NCI-H526 (cell line): ENCODE results near the gene PCAT7.
"Not testable (repeated sequence)": the region's sequence is repeated elsewhere in the genome, so short reads cannot be mapped to it uniquely, and the experiment has no call there.

Experiments
- DNase-seq, 2 experiments: peaks; one replicate each; lab custom pipeline; 2025; lab: John Stamatoyannopoulos, UW

The PCAT7 gene

DNA sequence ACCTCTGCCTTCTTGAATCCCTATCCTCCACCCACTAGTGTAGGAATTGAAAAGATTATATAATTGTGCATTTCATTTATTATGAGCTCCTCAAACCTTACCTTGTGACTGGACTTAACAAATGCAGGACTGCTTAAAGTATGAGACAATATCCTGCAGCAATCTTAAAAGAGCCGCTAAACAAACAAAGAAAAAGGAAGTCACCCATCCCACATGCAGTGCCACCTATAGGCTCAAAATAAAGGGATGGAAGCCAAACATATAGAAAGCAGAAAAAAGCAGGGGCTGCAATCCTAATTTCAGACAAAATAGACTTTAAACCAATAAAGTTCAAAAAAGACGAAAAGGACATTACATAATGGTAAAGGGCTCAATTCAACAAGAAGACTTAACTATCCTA lies 8.7 kb downstream of the PCAT7 start:
- no peak for DNase-seq

DNA sequence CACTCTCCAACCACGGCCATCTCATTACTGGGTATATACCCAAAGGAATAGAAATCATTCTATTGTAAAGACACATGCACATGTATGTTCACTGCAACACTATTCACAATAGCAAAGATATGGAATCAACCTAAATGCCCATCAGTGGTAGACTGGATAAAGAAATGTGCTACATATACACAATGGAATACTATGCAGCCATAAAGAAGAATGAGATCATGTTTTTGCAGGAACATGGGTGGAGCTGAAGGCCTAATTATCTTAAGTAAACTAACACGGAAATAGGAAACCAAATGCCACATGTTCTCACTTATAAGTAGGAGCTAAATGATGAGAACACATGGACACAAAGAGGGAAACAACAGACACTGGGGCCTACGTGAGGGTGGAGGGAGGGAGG lies 9.4 kb downstream of the PCAT7 start:
- DNase-seq, result not testable (repeated sequence)

DNA sequence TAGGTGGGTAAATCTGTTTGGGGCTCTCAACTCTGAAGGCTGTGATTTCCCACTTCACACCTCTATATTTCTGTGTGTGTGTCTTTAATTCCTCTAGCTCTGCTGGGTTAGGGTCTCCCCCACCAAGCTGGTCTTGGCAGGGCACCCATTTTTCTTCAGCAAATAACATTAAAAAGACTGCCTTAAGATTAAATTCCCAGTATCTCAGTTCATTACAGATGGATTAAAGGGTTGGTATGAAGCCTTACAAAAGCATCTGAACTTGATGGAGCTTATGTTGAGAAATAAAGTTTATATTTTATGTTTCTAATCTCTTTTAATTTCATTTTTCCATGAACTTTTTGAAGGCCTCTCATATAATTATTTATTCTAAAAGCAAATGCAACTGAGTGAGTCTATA lies 11.7 kb downstream of the PCAT7 start:
- DNase-seq, result no peak

DNA sequence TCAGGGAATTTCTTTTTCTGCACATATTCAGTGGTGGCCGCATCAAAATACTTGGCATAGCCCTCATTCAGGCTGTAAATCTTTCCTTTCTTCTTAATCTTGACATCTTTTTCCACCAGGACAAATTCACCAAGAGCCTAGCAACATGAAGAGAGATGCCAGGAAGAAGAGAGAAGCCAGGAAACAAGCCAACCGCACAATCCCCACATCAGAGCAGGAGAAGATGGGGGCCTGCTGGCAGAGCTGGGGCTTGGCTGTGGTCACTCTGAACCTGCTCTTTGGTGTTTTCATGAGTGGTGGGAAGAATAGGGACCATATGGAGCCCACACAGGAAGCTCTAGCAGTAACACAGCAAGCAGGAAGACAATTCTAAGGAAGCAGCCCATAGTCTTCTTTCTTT lies 12.4 kb downstream of the PCAT7 start:
- DNase-seq, result no peak

DNA sequence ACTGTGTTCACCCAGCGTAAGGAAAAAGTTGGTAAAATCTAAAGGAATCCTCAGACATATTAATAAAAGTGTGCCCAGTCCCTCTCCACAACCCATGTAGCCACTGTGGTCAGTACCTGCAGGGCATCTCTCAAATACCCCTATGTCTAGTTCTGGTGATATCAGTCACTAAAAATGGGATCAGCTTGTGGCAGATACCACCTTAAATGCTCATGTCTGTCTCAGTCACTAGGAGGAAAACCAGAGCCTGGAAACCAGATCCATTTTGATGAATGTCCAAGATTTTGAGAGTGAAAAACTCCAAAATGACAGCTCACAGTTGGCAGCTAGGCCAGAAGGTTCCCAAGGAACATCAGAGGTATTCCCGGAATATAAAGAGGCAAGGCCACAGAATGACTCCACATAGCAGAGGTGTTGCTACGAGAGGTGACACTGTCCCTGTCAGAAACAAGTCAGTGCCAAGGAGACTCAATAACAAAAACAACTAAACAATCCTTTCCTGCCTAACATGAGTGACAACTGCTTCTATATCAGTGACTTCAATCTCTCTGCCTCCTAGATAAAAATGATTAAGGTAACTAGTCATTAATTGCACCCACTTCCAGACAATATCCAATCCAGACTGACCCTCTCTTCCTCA lies 13.5 kb downstream of the PCAT7 start:
- no peak for DNase-seq

DNA sequence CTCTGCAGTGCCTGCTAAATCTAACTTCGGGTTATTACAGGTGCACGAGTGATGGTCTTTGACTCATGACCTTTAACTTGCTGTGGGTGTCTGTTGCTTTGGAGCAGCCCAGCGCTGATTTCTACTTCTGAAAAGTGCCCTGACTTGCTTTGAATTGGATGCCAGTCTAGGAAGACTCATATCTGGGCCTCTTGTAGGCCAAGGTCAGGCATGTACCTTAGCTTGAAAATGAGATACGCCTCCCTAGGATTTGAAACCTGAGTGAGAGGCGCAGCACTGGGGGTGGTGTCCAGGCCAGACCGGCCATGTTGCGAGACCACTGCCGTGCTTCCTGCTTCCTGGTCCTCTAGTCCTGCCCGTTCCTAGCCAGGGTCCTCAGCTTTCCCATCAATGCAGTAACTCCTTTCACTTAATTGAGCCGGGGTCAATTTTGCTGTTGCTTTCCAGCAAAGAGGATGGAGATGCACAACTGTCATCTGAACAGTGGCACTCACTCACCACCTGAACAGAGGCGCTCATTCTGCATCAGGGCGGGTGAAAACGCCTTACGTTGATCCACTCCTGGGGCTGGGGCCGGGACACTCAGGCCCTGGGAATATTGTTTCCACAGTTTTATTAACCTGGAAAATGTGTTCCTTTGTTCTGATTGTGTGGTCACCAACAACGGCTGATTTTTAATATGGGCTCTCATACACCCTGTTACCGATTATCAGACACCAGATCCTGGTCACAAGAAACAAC lies 14.3 kb downstream of the PCAT7 start:
- DNase-seq, result no peak

DNA sequence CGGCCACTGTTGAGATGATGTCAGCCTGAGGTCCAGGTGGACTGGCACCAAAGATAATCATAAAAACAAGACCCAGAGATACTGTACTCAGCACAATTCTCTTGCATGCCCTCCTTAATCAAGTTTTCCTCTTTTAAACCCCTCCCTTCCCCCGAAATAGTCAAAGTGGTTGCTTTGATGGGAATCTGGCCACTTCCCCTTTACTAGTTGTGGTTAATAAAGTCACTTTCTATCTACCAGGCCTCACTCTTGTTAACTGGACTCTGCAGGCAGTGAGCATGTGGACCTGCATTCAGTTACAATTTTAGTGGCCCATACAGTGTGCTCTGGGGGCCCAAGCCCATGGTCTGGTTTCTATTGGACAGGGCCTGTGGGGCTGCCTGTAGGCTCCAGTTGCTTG lies 21.2 kb downstream of the PCAT7 start:
- DNase-seq, result no peak

- no peak for DNase-seq
Observed at GRCh38 chr9:94577036-94577435, 22.2 kb downstream of the PCAT7 start.

GRCh38 chr9:94577571-94577970 lies 22.7 kb downstream of the PCAT7 start:
- DNase-seq, result no peak

GRCh38 chr9:94581728-94582127 lies 26.8 kb downstream of the PCAT7 start:
- no peak for DNase-seq

- DNase-seq, result no peak
Observed at GRCh38 chr9:94584555-94584954, 29.7 kb downstream of the PCAT7 start.

DNA sequence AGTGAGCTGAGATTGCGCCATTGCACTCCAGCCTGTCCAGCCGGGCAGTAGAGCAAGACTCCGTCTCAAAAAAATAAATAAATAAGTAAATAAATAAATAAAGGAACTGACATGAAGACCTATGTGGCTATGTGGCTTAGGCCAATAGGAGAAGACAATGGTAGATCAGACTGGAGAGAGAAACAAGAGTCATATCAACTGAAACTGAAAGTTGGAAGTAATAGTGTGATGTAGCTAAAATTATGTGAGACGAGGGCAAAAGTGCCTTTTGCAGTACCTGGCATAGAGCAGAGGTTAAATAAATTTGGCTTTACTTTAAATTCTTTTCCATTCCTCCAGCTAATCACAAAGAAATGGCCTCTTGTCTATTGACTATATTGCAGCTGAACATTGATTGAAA lies 31.4 kb downstream of the PCAT7 start:
- DNase-seq, result no peak

DNA sequence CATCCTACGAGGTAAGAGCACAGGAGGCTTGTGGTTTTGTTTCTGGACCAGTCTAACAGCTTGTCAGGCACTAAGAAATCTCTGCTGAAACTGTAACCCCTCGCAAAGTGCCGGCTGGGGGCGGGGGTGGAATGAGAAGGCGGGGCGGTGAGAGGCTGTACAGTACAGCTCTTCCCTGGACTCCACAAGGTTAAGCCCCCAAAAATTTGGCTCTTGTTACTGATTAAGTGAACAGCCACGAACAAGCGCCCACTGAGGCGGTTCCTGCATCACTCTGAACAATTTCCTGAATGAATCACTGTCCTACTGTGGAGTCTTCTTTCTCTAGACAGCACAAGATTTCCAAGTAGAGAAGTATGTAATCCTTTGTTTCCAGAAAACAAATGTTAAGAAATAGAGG lies 31.9 kb downstream of the PCAT7 start:
- DNase-seq, result no peak

DNA sequence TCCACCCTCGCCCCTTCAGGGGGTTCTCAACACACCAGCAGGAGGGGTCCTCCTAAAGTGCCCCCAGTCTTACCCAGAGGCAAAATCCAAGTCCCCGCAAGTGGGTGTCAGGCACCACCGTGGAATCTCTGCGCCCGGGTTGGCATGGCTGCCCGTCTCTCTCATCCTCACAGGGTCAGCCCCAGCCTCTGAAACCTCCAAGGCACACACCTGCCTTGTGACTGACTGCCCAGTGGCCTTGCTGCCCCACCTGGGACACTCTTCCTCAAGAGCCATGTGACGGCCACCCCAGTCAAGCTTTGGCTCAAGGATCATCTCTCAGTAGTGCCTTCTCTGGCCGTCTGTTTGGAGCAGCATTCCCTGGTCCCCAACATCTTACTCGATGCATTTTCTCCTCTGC lies 33.8 kb downstream of the PCAT7 start:
- no peak for DNase-seq

DNA sequence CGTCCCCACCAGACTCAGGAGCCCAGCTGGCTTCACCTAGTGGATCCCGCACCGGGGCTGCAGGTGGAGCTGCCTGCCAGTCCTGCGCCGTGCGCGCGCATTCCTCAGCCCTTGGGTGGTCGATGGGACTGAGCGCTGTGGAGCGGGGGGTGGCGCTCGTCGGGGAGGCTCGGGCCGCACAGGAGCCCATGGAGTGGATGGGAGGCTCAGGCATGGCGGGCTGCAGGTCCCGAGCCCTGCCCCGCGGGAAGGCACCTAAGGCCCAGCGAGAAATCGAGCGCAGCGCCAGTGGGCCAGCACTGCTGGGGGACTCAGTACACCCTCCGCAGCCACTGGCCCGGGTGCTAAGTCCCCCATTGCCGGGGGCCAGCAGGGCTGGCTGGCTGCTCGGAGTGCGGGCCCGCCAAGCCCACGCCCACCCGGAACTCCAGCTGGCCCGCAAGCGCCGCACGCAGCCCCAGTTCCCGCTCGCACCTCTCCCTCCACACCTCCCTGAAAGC lies 36.2 kb downstream of the PCAT7 start:
- DNase-seq, result not testable (repeated sequence)

- no peak for DNase-seq
Observed at GRCh38 chr9:94591876-94592275, 37.0 kb downstream of the PCAT7 start.

GRCh38 chr9:94592683-94593082 lies 37.8 kb downstream of the PCAT7 start:
- not testable (repeated sequence) for DNase-seq

DNA sequence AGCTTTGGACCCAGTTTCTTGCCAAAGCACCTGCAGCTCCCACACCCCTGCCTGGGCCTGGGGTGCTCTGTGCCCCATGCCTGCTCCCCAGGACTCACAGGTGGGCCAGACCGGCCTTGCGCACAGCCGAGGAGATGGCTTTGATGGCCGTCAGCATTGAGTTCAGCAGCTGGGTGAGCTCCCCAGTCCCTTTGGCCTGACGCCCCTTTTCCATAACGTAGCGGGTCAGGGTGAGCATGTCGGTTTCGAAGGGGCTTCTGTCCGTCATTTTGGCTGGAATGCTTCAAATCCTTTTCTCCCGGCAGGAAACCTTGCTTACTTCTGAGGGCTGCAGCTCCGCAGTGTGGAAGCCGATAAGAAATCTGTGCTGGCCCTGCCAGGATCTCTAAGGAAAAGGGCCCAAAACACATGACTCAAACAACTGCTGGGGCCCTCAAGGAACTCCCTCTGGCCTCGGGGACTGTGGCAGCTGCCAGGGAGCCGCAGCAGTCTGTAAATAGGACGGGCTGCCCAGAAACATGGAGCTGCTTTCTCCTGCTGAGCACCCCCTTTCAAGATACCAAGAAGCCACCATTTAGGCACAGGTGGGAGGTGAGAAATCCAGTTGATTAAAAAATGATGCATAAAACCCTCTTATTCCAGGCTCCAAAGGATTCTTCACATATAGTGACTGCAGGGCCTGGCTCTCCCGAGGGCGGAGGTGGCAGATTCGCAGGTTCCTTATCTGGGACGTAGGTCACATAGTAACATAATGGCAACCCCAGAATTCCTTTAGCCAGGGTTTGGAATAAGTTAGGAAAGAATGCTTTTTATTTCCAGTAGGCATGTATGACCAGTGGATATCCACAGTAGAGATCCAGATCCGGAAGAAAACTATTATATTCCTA lies 38.8 kb downstream of the PCAT7 start, which contains the start of gene FBP2:
Gene FBP2 (minus strand): TSS at position 366 of the 887 bp plus-strand sequence. CDS start 98 bp downstream, at position 268.
- no peak for DNase-seq

GRCh38 chr9:94599102-94599501 lies 44.2 kb downstream of the PCAT7 start:
- DNase-seq, result no peak

GRCh38 chr9:94600258-94600657 lies 45.4 kb downstream of the PCAT7 start:
- no peak for DNase-seq

DNA sequence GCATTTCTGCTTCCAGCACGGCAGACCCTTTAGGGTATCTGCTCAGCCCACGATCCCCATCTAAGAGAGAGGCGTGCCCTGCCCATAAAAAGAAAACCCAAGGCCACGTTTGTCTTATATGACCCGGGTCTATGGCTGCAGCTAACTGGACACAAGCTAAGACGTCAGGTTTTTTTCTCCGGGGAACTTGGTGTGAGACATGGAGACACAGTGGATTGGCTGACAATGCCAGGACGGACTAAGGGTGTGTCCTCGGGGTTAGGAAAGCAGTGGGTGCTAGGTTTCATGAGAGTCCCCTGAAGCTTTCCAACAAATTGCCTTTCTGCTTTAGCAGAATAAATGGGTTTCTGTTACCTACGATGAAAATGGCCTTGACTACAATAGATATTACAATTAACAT lies 45.8 kb downstream of the PCAT7 start:
- DNase-seq, result no peak

DNA sequence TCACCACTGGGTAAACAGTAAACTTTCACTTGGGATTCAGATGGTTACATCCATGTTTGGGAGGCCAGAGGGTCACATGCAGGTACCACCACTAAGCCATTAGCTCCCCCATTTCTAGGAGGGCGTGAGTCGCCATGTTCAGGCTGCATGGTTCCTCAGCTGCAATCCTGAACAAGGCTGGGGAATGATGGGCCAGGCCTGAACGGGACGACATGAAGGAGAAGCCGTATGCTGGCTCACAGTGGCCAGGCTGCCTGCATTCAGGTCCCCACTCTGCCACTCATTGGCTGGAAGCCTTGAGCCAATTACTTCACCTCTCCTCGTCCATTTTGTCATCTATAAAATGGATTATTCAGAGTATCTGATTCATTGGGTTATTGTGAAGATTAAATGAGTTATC lies 47.8 kb downstream of the PCAT7 start:
- DNase-seq, result no peak
